Hematopoietic multipotent progenitor cell (in vitro differentiated cells): ENCODE measurements around the gene TMCC3. TPM values are rescaled to one million over a fixed set of nuclear protein-coding genes. Genes with fewer than 3 reads are reported as not detected.

Source experiments
- DNase-seq, 3 donors: peaks; one replicate each; pipeline ENCODE4 v3.0.0-alpha.2; 2011 to 2015; ENCODE audit warnings: low read depth in 2 of 3, low spot score in 2 of 3
- total RNA-seq: library from RNA; depleted of rRNA; stranded (reverse); fragments of >200 nt; gene quantifications from one replicate; pipeline ENCODE4 v1.2.3, GENCODE V29; 2012

The TMCC3 gene
- total RNA-seq, 1 donor = 0.81 TPM

- DNase-seq = no peak
Observed at GRCh38 chr12:94674051-94674451, 23.7 kb upstream of the TMCC3 start.

GRCh38 chr12:94673496-94673895 lies 23.1 kb upstream of the TMCC3 start:
- DNase-seq = no peak

GRCh38 chr12:94671917-94672316 lies 21.6 kb upstream of the TMCC3 start:
- DNase-seq = no peak

- DNase-seq = no peak
Observed at GRCh38 chr12:94670898-94671297, 20.5 kb upstream of the TMCC3 start.

- no peak for DNase-seq
Observed at GRCh38 chr12:94670075-94670474, 19.7 kb upstream of the TMCC3 start.

GRCh38 chr12:94667031-94667540 lies 16.7 kb upstream of the TMCC3 start:
- no peak for DNase-seq

GRCh38 chr12:94666158-94666557 lies 15.8 kb upstream of the TMCC3 start:
- no peak for DNase-seq

GRCh38 chr12:94663702-94664101 lies 13.3 kb upstream of the TMCC3 start:
- no peak for DNase-seq

- no peak for DNase-seq
Observed at GRCh38 chr12:94663071-94663470, 12.7 kb upstream of the TMCC3 start.

- DNase-seq = no peak
Observed at GRCh38 chr12:94660436-94660835, 10.1 kb upstream of the TMCC3 start.

GRCh38 chr12:94659346-94659930 lies 9.1 kb upstream of the TMCC3 start:
- no peak for DNase-seq

- DNase-seq = no peak
Observed at GRCh38 chr12:94658931-94659330, 8.6 kb upstream of the TMCC3 start.

- no peak for DNase-seq
Observed at GRCh38 chr12:94656556-94656955, 6.2 kb upstream of the TMCC3 start.

GRCh38 chr12:94649349-94650142 lies 811 bp downstream of the TMCC3 start:
- peak in 1 of 3 donors; percentile 44 for DNase-seq

GRCh38 chr12:94648578-94648977 lies 1.8 kb downstream of the TMCC3 start:
- DNase-seq = no peak

- DNase-seq = peak in 2 of 3 donors; percentile 48 to 49
Observed at GRCh38 chr12:94644141-94644979, 6.0 kb downstream of the TMCC3 start.

GRCh38 chr12:94643606-94644005 lies 6.8 kb downstream of the TMCC3 start:
- peak in 1 of 3 donors; percentile 46 for DNase-seq

GRCh38 chr12:94641283-94641682 lies 9.1 kb downstream of the TMCC3 start:
- no peak for DNase-seq

- DNase-seq = no peak
Observed at GRCh38 chr12:94640134-94640928, 10.0 kb downstream of the TMCC3 start.

GRCh38 chr12:94638521-94638920 lies 11.8 kb downstream of the TMCC3 start:
- no peak for DNase-seq
